ENCODE measurements around the gene UTF1. TPM values are rescaled to one million over a fixed set of nuclear protein-coding genes. Genes with fewer than 3 reads are reported as not detected.

Gene UTF1
- total and polyA plus RNA-seq, 8 donors = not detected

GRCh38 chr10:133237588-133238465 is 7.8 kb downstream of the UTF1 start, which contains the start of gene VENTX:
VENTX (plus strand) TSS chr10:133237855; CDS start chr10:133237915, 60 bp downstream.
- Histone ChIP-seq H3K36me3 (no peaks in the 10 kb centered on the region), H3K27me3 (peaks cover 0 to 28% (median 4%) of the 10 kb centered on the region in 4 donors), H3K4me1 (peaks cover 0 to 4% (median 0%) of the 10 kb centered on the region in 3 donors), H3K4me3 (peak within 1 kb of the TSS in 2 of 4 donors; percentile 12 to 36), H3K27ac (no peak within 1 kb of the TSS), H3K9me3 (no peaks in the 10 kb centered on the region)
- intact Hi-C loops (cut with DNase I) = no loop called here
- DNase-seq (no peak), FAIRE-seq (no peak), ATAC-seq (no peak)
- 3 to 6% methylated on average over 47 to 60 of the region's 60 CpGs for WGBS, 2 donors
- TF ChIP-seq CTCF (IDR thresholded peaks at IDR 0.05) = no peak

- Histone ChIP-seq H3K36me3 (no peaks in the 10 kb centered on the region), H3K27me3 (peaks cover 0 to 28% (median 4%) of the 10 kb centered on the region in 4 donors), H3K27ac (no peak overlapping the region), H3K4me3 (no peak overlapping the region), H3K4me1 (peaks cover 0 to 4% (median 0%) of the 10 kb centered on the region in 3 donors), H3K9me3 (no peaks in the 10 kb centered on the region)
- no peak for FAIRE-seq
- DNase-seq = no peak
- TF ChIP-seq CTCF (IDR thresholded peaks at IDR 0.05) = no peak
- intact Hi-C loops (cut with DNase I) = no loop called here
- no peak for ATAC-seq
- WGBS, 2 donors = 10 to 11% methylated on average over 15 of the region's 15 CpGs
Observed at GRCh38 chr10:133238466-133238804, 8.4 kb downstream of the UTF1 start.

- peaks cover 0 to 28% (median 4%) of the 10 kb centered on the region in 4 donors for H3K27me3 ChIP-seq
- intact Hi-C loops (cut with DNase I) = no loop called here
- WGBS, 2 donors = 57 to 77% methylated on average over 14 to 15 of the region's 15 CpGs
- H3K4me3 ChIP-seq = no peak overlapping the region
- no peak overlapping the region for H3K27ac ChIP-seq
- no peak for FAIRE-seq
- TF ChIP-seq CTCF (IDR thresholded peaks at IDR 0.05) = no peak
- H3K36me3 ChIP-seq = no peaks in the 10 kb centered on the region
- peaks cover 0 to 4% (median 0%) of the 10 kb centered on the region in 3 donors for H3K4me1 ChIP-seq
- no peaks in the 10 kb centered on the region for H3K9me3 ChIP-seq
- ATAC-seq = no peak
- no peak for DNase-seq
Observed at GRCh38 chr10:133239990-133240389, 10.0 kb downstream of the UTF1 start.

- FAIRE-seq = no peak
- Histone ChIP-seq H3K9me3 (no peaks in the 10 kb centered on the region), H3K4me3 (no peak overlapping the region), H3K27me3 (peaks cover 0 to 26% (median 4%) of the 10 kb centered on the region in 4 donors), H3K27ac (no peak overlapping the region), H3K4me1 (peaks cover 0 to under 1% (median 0%) of the 10 kb centered on the region in 3 donors), H3K36me3 (no peaks in the 10 kb centered on the region)
- no peak for ATAC-seq
- intact Hi-C loops (cut with DNase I) = no loop called here
- WGBS, 2 donors = 48 to 57% methylated on average over 25 of the region's 25 CpGs
- peak in 1 of 6 donors; percentile 62 for DNase-seq
- TF ChIP-seq CTCF (IDR thresholded peaks at IDR 0.05) = no peak
Observed at GRCh38 chr10:133241501-133242205, 11.6 kb downstream of the UTF1 start.
